GM15510 (cell line): Measurements from ENCODE around the gene RLF.

Experiments used
- POLR2A ChIP-seq: IDR thresholded peaks from 3 replicates; pipeline ENCODE4 v1.6.1; 2011; ENCODE audit warnings: borderline replicate concordance; ENCODE audit not compliant: insufficient read length; ENCODE audit errors: extremely low read depth

Gene RLF

DNA sequence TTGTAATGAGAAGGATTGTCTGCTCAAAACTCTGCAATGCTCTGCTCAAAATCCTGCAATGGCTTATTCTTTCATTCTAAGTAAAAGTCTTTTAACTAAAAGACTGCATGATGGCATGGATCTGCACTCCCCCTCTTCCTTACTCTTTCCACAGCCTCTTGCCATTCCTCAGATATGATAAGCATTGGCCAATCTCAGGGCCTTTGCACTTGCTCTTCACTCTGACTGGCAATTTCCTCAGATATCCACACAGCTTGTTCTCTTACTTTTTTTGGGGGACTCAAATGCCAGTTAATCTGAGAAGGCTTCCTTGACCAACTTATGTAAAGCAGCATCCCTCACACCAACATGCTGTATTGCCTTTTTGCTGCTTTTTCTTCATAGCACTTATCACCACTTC is 94.0 kb downstream of the RLF start:
- TF ChIP-seq POLR2A: no peak

DNA sequence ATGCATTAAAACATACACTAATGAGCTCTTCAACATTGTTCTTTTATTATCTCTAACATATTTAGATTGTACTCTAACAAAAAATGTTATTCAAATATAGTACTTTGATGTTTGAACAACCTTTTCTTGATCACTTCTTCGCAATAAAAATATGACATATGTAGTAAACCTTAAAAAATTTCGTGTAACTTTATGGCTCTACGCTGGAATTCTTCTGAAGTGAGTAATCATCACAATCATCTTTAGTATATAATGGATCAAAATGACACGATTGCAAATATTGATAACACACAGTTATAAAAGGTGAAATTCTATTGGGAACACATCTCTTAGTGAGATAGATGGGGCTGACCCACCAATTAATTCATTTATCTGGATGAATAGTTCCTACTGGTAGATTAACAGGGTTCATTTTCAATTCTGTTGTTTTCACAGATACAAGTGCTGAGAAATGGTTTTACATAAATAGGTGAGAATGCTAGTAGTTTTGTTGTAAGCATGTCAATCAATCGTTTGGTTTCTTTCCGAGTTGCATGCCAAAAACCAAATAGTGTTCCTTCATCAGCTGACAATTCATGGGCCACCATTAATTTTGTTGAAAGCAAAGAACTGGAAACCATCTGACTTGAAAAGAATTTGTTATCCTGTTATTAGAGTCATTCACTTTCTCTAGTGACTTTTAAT is 95.4 kb downstream of the RLF start:
- no peak for TF ChIP-seq POLR2A

DNA sequence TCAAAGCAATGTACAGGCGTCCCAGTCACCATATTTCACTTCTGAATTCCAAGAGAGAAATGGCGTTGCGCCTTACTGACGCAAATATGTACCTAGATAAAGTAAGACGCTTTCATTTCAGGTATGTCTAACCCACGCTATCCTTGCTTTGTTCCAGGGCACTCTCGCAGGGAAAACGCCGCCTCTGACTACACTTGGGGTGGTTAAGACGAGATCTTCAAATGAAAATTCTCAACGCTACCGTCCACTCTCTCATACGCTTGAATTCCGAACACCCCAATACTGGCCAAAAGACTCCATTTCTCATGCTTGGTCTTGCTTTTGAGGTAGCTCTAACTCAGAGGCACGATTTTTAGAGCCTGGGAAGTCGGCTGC is 96.1 kb downstream of the RLF start:
- no peak for TF ChIP-seq POLR2A

DNA sequence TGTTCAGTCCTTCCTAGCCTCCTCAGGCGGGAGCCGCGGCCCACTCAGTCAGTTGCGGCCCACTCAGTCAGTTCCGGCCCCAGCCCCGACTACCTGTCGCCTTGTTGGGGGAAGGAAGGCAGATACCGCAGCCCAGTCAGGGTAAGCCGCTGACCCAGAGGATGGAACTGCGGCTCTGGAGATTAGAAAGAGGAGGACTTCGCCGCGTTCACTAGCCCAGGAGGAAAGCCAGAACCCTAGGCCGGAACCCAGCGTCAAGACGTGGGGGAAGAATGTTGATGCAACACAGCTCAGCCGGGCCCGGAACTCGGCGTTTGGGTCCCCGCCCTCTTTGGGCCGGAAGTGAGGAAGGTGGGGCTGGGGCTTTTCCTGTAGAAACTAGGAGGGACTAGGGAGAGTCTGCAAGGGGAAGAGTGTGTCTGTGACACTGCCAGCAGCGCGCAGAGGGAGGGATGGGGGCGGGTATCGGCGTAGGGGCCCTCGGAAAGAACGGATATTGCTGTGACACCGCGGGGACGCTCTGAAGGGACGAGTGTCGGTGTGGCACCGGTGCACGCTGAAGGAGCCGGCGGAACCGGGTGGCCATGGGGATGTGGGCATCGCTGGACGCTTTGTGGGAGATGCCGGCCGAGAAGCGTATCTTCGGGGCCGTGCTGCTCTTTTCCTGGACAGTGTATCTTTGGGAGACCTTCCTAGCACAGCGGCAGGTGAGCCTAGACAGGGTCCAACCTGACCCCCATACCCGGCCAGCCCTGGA is 96.7 kb downstream of the RLF start, which contains the start of gene ZMPSTE24:
Gene ZMPSTE24 (plus strand): TSS at position 549 of the 757 bp plus-strand sequence. CDS start 36 bp downstream, at position 585.
- peak; percentile 80 for TF ChIP-seq POLR2A

DNA sequence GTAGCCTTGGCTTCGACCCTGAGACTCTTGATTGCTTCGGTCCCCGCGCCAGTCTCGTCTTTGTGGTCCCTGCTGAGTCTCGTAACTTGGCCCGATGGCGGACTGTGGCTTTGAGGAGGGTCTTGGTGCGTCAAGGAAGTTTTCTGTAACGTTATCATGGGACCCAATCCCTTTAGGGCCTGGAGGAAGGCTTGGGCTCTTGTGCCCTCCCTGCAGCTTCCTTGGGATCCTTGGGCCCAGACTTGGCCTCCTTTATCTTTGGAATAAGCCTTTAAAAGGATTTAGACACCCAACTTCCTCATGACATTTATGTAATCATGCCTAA is 97.2 kb downstream of the RLF start:
- no peak for TF ChIP-seq POLR2A

DNA sequence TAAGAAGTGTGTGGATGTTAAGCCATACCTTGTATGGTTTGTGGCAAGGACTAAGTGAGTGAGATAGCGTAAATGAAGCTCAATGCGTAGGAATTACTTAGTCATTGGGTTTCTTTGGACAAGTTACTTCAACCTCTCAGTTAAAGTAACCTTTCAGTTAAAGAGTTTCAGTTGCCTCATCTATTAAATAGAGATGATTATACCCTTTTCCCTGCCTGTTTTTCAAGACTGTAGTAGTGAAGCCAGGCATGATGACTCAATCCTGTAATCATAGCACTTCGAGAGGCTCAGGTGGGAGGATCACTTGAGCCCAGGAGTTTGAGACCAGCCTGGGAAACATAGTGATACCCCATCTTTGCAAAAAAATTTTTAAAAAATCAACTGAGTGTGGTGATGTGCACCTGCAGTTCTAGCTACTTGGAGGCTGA is 103.2 kb downstream of the RLF start:
- TF ChIP-seq POLR2A: no peak

DNA sequence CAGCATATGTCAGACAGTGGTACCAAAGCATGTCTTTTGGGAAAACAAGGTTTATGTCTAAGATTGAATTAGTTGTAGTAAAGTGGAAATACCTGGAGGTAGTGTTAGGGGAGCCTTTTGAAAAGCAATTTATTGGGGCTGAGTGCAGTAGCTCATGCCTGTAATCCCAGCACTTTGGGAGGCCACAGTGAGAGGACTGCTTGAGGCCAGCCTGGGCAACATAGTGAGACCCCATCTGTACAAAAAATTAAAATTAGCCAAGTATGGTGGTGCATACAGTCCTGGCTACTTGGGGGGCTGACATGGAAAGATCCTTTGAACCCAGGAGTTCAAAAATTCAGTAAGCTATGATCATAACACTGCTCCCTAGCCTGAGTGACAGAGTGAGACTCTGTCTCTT is 104.1 kb downstream of the RLF start:
- TF ChIP-seq POLR2A: no peak

DNA sequence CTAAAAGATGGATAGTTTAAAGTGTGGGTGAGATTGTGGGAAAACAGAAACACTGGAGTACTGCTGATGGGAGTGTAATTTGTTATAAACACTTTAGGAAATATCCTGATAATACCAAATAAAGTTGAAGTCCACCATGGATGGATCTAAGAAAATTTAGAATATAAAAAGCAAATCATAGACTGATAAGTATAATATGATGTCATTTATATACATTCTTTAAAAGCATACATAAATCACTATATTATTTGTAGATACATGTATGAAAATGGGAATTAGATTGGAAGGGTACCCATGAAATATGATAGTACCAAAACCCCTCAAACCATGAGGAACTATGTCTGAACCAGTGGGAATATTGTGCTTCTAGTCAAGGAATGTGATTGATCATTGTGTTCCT is 104.7 kb downstream of the RLF start:
- TF ChIP-seq POLR2A: no peak

DNA sequence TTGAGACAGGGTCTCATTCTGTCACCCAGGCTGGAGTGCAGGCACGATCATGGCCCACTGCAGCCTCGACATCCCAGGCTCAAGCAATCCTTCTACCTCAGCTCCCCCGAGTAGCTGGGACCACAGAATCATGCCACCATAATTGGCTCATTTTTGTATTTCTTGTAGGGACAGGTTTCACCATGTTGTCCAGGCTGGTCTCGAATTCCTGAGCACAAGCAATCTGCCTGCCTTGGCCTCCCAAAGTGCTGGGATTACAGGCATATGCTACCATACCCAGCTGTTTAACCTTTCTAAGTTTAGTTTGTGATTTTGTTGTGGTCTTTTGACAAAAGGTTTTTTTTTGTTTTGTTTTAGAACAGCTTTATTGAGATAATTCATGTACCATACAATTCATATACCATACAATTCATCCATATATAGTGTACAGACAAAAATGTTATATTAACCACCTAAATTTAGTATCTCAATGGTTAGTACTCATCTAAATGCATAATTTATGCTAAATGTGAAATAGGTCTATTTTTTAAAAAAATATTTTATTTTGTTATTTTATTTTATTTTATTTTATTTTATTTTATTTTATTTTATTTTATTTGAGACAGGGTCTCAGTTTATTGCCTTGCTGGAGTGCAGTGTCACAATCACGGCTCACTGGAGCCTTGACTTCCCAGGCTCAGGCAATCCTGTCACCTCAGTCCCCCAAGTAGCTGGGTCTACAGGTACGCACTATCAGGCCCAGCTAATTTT is 105.8 kb downstream of the RLF start:
- TF ChIP-seq POLR2A: no peak

DNA sequence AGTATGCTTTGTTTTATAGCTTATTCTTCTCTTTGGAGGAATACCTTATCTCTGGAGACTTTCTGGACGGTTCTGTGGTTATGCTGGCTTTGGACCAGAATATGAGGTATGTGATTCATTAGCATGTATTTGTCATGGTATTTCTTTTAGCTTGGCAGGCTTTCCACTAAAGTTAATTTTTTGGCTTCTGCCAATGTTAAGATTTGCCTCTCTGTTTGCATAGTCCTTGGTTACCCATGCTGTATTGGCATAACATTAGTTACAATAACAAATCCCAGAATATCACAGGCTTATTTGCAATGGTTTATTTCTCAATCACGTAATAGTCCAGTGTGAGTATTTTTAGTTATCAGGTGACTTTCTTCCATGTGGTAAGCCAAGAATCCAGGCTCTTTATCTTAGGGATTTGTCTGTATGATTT is 106.6 kb downstream of the RLF start:
- no peak for TF ChIP-seq POLR2A

DNA sequence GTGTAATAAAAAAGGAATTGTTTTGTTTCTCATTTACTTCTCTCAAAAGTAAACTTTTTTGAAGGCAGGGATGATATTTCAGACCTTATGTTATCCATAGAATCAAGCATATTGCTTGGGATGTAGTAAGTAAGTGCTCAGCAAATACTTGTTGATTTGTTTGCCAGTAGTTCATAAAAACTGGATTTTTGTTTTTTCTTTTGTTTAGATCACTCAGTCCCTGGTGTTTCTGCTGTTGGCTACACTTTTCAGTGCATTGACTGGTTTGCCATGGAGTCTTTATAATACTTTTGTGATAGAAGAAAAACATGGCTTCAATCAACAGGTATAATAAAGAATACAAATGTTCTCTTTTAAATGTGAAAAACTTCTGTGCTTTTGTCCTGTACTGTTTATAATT is 107.0 kb downstream of the RLF start:
- TF ChIP-seq POLR2A: no peak

DNA sequence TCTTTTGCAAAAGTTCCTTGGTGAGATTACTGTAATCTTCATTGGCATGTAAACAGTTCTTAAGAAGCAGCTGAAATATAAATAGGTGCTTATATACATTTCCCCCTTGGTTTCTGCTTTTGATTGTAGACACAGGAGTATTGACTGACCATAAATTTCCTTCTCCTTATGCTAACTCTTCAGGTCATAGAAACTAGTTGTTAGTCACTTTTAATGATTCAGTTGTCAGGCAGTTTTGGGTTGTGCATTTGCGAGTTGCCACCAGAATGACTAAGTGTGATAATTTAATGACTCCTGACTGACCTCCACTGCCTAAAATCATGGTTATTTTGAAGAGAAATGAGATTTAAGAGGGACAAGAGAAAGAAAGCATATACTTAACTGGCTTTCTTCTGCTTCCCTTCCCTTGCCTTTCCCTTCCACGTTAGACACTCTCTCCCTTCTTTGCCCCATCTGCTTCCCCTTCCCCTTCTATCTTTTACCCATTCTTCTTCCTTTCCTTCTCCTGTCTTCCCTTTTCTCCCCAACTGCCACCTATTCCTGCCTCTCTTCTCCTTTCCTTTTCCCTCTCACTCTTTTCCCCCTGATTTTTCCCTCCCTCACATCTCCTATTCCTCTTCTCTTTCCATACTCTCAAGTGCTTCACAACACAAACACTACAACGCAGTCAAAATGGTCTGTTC is 109.1 kb downstream of the RLF start:
- TF ChIP-seq POLR2A: no peak

DNA sequence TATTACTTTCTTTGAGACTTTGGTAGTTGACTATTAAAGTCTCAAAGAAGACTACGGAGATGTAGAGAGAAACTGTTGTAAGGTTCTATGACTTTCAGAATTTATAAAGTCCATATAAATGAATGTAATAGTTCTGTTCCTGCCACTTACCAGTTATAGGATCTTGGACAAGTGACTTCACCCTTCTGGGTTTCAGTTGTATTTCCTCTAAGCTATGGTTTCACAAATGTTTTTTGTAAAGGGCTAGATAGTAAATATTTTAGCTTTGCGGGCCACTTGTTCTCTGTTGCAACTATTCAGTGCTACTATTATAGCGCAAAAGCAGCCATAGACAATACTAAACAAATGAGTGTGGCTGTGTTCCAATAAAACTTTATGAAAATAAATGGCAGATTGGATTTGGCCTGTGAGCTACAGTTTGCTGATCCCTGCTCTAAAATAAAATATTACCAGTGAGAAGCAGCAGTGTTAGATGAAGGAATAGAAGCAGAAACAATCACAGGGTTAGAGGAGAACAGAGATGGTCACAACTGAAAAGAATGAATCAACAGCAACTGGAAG is 111.5 kb downstream of the RLF start:
- TF ChIP-seq POLR2A: no peak

DNA sequence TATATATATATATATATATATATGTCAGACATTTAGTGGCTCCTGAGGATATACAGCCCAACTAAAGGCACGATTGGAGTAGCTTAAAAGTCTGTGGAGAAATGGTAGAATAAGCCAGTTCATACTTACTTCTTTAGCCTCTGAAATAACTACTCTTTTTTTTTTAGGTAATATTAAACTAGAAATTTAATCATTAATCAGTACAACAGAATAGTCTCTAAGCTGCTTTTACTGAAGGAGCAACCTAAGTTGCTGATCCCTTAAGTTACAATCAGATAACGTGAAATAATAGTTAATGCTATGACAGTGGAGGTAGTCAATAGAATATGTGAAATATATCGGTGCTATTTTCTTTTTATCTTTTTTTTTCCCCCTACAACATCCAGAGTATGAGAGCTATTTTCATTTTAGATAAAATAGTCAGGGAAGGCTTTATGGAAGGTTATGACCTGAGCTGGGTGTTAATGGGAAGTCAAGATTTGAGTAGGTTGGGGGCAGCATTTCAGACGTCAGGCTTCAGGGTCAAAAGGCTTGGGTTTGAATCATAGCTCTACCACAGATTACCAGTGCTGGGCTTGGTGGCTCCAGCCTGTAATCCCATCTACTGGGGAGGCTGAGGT is 112.5 kb downstream of the RLF start:
- no peak for TF ChIP-seq POLR2A
